OCI-LY3 (cell line): ENCODE measurements around the gene FAM209B.
"Not testable (repeated sequence)": the region's sequence is repeated elsewhere in the genome, so short reads cannot be mapped to it uniquely, and the experiment has no call there.

ENCODE experiments used
- H2AFZ ChIP-seq: fragments of 200-600, 300-600 bp; shearing (Covaris generic); 2 replicates; pipeline ENCODE4 v1.6.0; 2014; ENCODE audit warnings: antibody characterized with exemption, low read depth, low read length
- H3K27ac ChIP-seq: fragments of 200-600, 300-600 bp; sonication (generic); 2 replicates; pipeline ENCODE4 v1.5.1; 2014; ENCODE audit warnings: mild to moderate bottlenecking, low read length, moderate library complexity, mixed read lengths
- H3K27me3 ChIP-seq: fragments of 200-600, 300-600 bp; sonication (generic); 2 replicates; pipeline ENCODE4 v1.6.1; 2014; ENCODE audit warnings: low read depth, low read length, mixed read lengths
- H3K36me3 ChIP-seq: fragments of 200-600, 300-600 bp; sonication (generic); replicated peaks from 2 replicates; pipeline ENCODE3; 2014; ENCODE audit warnings: low read depth, low read length, mixed read lengths
- H3K4me1 ChIP-seq: fragments of 300-600, 200-600 bp; sonication (generic); 2 replicates; pipeline ENCODE4 v1.6.1; 2014; ENCODE audit warnings: low read length, mixed read lengths
- H3K4me2 ChIP-seq: fragments of 200-600, 300-600 bp; sonication (generic); 2 replicates; pipeline ENCODE4 v1.6.1; 2014; ENCODE audit warnings: low read length, mixed read lengths
- H3K4me3 ChIP-seq: fragments of 300-600, 200-600 bp; sonication (generic); 2 replicates; pipeline ENCODE4 v1.5.1; 2014; ENCODE audit warnings: antibody characterized with exemption, mild to moderate bottlenecking, low read length, moderate library complexity
- H3K79me2 ChIP-seq: fragments of 300-600, 200-600 bp; shearing (Covaris generic); 2 replicates; pipeline ENCODE4 v1.6.1; 2014; ENCODE audit warnings: mild to moderate bottlenecking, low read length, mixed read lengths
- H3K9ac ChIP-seq: fragments of 300-600, 200-600 bp; shearing (Covaris generic); 2 replicates; pipeline ENCODE4 v1.6.0; 2014; ENCODE audit warnings: mild to moderate bottlenecking, low read length, moderate library complexity
- H3K9me3 ChIP-seq: fragments of 200-600, 300-600 bp; shearing (Covaris generic); 2 replicates; pipeline ENCODE4 v1.6.1; 2014; ENCODE audit warnings: low read length, mixed read lengths; ENCODE audit not compliant: insufficient read depth
- H4K20me1 ChIP-seq: fragments of 200-600, 300-600 bp; sonication (generic); 2 replicates; pipeline ENCODE4 v1.6.1; 2016; ENCODE audit warnings: low read length, mixed read lengths; ENCODE audit not compliant: insufficient read depth
- CTCF ChIP-seq: fragments of 200-600, 300-600 bp; sonication (generic); IDR thresholded peaks from 2 replicates; pipeline ENCODE4 v1.5.1; 2014; ENCODE audit warnings: antibody characterized with exemption, low read length, low read depth
- EZH2phosphoT487 ChIP-seq: fragments of 200-600 bp; shearing (Covaris generic); IDR thresholded peaks from 2 replicates; pipeline ENCODE4 v1.6.1; 2018; ENCODE audit warnings: antibody characterized with exemption, mixed run types, low read depth

Gene FAM209B

DNA sequence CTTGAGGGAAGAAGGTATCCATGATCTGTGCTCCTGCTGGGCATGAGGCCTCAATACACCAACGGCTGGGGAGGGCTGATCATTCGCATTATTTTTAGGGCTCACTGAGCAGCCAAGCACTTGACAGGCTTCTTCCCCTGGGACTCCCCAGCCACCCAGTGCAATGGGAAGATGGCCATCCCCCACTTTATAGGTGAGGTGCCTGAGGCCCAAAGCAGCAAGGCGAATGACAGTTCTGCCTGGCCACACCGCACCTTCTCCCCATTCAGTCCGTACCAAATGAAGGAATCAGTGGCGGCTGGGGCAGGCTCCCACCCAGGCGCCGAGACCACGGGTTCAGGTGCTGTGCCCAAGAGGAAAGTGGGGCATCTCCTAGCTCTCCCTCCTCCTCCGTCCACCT is 12.9 kb upstream of the FAM209B start:
- Histone ChIP-seq H3K4me1 (no peaks in the 10 kb centered on the region), H3K27me3 (no peaks in the 10 kb centered on the region), H4K20me1 (0 out of 2 replicates have a peak, but pooled peaks cover 3% of the 10 kb centered on the region), H3K27ac (no peak overlapping the region), H3K36me3 (peaks cover 48% of the 10 kb centered on the region), H3K79me2 (no peaks in the 10 kb centered on the region), H3K9me3 (no peaks in the 10 kb centered on the region), H2AFZ (no peak overlapping the region), H3K4me2 (no peak overlapping the region), H3K4me3 (no peak overlapping the region), H3K9ac (no peak overlapping the region)
- TF ChIP-seq EZH2phosphoT487 = no peak
- TF ChIP-seq CTCF = no peak

DNA sequence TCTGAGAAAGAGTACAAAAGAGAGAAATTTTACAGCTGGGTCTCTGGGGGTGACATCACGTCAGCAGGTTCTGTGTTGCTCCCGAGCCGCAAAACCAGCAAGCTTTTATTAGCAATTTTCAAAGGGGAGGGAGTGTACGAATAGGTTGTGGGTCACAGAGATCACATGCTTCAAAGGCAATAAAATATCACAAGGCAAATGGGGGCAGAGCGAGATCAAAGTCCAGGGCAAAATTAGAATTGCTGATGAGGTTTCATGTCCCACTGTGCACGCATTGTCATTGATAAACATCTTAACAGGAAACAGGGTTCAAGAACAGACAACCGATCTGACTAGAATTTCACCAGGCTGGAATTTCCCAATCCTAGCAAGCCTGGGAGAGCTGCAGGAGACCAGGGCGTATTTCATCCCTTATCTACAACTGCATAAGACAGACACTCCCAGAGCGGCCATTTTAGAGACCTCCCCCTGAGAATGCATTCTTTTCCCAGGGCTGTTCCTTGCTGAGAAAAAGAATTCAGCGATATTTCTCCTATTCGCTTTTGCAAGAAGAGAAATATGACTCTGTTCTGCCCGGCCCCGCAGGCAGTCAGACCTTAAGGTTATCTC is 12.2 kb upstream of the FAM209B start:
- H3K27me3 ChIP-seq, H3K4me1 ChIP-seq, H3K4me3 ChIP-seq, H3K9me3 ChIP-seq, H3K4me2 ChIP-seq, H3K79me2 ChIP-seq, H3K27ac ChIP-seq, H4K20me1 ChIP-seq, H2AFZ ChIP-seq, H3K9ac ChIP-seq: not testable (repeated sequence)
- H3K36me3 ChIP-seq = peaks cover 48% of the 10 kb centered on the region

DNA sequence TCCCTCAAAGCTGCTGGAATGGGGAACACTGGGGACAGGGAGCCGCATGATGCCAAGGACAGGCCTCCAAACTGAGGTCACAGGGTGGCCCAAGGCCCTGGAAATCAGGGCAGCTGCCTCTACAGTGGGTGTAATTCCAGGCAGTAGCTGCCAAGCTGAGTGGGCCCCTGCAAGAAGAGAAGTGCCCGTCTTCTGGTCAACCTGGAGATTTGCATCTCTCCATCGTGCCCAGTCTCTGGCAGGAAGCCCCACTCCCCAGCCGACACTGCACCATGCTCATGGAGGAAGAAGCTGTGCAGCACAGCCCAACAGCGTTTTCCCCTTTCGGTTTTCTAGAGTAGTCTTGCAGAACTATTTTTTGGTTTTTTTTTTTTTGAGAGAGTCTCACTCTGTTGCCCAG is 10.7 kb upstream of the FAM209B start:
- Histone ChIP-seq H3K79me2 (no peaks in the 10 kb centered on the region), H3K4me2 (no peak overlapping the region), H2AFZ (no peak overlapping the region), H3K9ac (no peak overlapping the region), H3K36me3 (peaks cover 37% of the 10 kb centered on the region), H3K9me3 (no peaks in the 10 kb centered on the region), H3K27me3 (no peaks in the 10 kb centered on the region), H3K4me3 (no peak overlapping the region), H3K4me1 (no peaks in the 10 kb centered on the region), H4K20me1 (no peaks in the 10 kb centered on the region), H3K27ac (no peak overlapping the region)
- TF ChIP-seq CTCF = no peak
- no peak for TF ChIP-seq EZH2phosphoT487

DNA sequence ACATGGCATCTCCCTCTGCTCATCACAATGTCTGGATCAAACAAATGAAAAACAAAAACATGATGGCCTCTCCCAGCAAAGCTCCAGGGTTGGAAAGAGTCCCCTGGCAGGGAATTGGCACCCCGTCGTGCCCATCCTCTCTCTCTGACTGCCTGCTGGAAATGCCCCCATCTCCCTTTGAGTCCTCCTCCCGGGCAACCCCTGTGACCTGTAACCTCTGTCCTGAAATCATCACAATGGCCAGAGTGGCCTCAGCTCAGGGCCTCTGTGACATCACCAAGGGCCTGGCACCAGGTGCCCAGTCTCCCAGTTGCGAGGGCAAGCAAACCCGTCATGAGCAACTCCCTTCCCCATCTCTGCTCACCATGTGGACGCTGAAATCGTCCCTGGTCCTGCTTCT is 8.6 kb upstream of the FAM209B start, which contains the start of gene FAM209A:
Gene FAM209A (plus strand): TSS at position 301 of the 400 bp plus-strand sequence. CDS start 65 bp downstream, at position 366.
- H3K4me2 ChIP-seq, H4K20me1 ChIP-seq, H3K9me3 ChIP-seq, H3K4me3 ChIP-seq, H3K4me1 ChIP-seq, H2AFZ ChIP-seq, H3K9ac ChIP-seq, H3K79me2 ChIP-seq, H3K27ac ChIP-seq, H3K27me3 ChIP-seq: not testable (repeated sequence)
- peaks cover 17% of the 10 kb centered on the region for H3K36me3 ChIP-seq

- Histone ChIP-seq H3K4me3 (no peak overlapping the region), H2AFZ (no peak overlapping the region), H3K9me3 (no peaks in the 10 kb centered on the region), H4K20me1 (no peaks in the 10 kb centered on the region), H3K27ac (no peak overlapping the region), H3K79me2 (no peaks in the 10 kb centered on the region), H3K27me3 (no peaks in the 10 kb centered on the region), H3K9ac (no peak overlapping the region), H3K4me2 (no peak overlapping the region), H3K4me1 (no peaks in the 10 kb centered on the region), H3K36me3 (no peaks in the 10 kb centered on the region)
- TF ChIP-seq CTCF = no peak
- no peak for TF ChIP-seq EZH2phosphoT487
Observed at GRCh38 chr20:56527521-56527920, 5.5 kb upstream of the FAM209B start.
